LHCN-M2 (cell line): Measurements from ENCODE around the gene SLC45A1. TPM values are rescaled to one million over a fixed set of nuclear protein-coding genes. Genes with fewer than 3 reads are reported as not detected.

ENCODE experiments used
- DNase-seq: peaks from one replicate; pipeline ENCODE4 v3.0.0-alpha.2; 2012; ENCODE audit warnings: low read depth
- total RNA-seq: library from RNA; depleted of rRNA; stranded (reverse); fragments of >200 nt; gene quantifications from 2 replicates; pipeline ENCODE4 v1.2.3, GENCODE V29; 2014

SLC45A1 gene
- total RNA-seq, 1 experiment from 2014 or later = 4.2 TPM

DNA sequence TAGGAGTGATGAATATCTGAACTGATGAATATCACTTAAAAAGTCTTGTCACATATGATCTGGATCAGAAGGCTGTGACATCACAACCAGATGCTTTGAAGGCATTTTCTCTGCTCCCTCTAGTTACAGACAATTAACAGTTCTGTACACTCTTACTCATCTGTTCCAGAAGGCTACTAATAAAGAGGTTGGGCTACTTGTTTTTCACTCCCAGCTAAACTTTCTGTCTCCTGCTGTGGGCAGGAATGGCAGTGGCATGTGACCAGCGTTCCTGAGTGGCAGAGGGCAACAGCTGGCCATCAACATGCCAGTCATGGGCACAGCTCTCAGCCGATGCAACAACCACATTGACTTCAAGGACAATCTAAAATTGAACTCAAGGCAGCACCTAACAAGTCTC is 66.7 kb downstream of the SLC45A1 start:
- peak; percentile 90 for DNase-seq

DNA sequence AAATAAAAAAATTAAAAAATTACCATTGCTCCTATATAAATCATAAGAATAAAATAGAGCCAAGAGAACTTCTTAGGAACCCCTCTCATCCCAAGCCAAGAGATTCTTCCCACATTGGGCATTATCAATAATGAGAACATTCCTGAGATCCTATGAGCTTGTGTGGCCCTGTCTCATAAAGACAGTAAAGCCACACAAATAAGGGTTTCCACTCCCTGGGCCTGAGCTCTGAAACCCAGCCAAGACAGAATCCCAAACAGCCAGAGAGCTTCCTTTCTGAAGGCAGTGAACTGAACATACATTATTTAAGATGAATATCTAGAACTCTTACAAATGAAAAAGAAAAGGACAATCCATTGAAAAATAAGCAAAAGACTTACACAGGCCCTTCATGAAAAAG is 68.3 kb downstream of the SLC45A1 start:
- no peak for DNase-seq

DNA sequence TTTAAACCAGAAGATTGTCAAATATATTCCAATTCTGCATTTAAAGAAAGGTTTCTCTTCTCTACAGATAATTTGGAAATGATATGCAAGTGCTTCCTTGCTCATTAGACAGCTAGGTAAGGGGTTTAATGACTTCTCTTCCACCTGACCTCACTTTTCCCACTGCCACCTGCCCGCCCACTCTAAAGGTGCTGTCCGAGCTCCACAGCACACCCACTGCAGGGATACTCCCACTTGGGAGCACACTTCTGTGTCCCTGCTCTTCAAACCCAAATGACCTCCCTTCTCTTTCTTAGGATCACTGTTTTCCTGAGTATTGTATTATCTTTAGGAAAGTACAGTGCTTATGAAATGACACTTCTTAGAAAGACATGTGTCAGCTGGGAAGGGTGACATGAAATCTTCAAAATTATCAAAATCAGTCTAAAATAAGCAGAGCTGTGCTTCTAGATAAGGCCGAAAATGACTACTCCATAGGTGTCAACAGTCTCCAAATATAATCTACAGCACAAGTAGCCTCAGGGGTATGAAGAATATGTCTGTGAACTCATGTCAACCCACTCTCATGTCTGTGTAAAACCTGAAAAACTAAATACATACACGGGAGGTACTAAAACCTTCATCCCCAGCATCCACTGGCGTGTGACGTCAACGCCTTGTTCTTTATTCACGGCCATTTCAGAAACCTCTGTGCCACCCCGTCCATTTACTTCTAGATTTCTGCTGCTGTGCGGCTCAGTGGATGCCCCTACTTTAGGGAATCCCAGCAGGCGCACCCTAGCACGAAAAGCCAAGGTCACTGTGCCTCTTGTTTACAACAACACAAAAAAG is 71.0 kb downstream of the SLC45A1 start:
- DNase-seq = no peak

DNA sequence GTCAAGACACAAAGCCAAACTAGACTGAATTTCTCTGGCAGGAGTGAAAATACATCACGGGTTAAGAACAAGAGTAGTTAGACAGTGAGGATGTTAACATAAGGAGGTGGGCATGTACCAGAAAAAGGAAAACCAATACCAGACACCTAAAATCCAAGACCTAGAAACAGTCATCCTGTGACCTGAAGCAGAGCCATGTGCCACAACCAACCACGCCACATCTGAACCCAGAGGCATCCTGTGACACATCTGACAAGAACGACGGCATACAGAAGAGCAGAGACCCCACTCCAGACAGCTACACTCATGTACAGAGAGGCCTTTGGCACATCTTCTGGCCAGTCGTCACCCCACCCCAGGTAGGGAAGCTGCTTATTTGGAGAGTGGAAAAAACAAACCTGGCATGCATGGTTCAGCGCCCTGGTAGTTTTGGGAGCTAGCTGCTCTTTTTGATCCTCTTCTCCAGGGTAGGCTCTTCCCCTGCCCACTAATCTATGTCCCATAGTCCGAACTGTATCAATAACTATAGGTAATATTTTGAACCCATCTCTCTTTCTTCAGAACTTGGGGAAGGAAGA is 72.1 kb downstream of the SLC45A1 start:
- no peak for DNase-seq

DNA sequence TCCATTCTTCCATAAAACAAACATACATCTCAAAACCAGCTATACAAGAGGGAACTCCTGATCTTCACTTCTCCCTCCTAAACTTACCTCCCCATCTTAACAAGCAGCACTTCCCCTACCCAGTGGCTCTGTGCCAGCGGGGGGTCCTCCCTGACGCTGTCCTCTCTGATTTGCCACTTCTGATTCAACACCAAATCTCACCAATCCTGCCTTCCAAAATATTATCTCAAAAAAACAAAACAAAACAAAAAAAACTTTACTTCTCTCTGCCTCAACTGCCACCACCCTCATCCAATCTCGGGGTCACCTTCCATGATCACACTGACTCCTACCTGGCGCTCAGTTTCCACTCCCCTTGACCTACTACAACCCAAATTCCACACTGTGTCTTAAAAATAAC is 72.8 kb downstream of the SLC45A1 start:
- DNase-seq = no peak

DNA sequence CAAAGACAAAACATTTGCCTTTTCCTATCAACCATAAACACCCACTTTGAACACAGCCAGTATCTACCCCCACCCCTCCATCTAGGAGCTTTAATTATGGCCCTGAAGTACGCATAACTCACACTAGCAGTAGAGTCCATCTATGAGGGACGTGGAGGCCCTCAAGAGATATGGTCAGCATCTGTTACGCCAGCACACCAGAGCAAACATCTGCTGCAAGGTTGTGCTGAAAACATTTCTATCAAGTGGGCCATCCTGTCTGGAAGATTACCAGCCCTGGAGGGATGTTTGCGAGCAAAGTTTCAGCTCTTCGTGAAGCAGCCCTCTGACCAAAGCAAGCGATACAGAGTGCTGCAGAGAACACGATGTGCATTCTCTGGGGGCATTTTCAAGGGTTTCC is 74.6 kb downstream of the SLC45A1 start:
- no peak for DNase-seq
